NCI-H2029 (cell line): ENCODE results near the gene MSH5.
"Not testable (repeated sequence)": the region's sequence is repeated elsewhere in the genome, so short reads cannot be mapped to it uniquely, and the experiment has no call there.

Source experiments
- DNase-seq: peaks from one replicate; lab custom pipeline; 2025; lab: John Stamatoyannopoulos, UW

The MSH5 gene

GRCh38 chr6:31739639-31740396 is at the start of gene MSH5:
MSH5 (plus strand) TSS chr6:31740005; CDS start chr6:31740467, 462 bp downstream.
- DNase-seq, result peak; percentile 99

DNA sequence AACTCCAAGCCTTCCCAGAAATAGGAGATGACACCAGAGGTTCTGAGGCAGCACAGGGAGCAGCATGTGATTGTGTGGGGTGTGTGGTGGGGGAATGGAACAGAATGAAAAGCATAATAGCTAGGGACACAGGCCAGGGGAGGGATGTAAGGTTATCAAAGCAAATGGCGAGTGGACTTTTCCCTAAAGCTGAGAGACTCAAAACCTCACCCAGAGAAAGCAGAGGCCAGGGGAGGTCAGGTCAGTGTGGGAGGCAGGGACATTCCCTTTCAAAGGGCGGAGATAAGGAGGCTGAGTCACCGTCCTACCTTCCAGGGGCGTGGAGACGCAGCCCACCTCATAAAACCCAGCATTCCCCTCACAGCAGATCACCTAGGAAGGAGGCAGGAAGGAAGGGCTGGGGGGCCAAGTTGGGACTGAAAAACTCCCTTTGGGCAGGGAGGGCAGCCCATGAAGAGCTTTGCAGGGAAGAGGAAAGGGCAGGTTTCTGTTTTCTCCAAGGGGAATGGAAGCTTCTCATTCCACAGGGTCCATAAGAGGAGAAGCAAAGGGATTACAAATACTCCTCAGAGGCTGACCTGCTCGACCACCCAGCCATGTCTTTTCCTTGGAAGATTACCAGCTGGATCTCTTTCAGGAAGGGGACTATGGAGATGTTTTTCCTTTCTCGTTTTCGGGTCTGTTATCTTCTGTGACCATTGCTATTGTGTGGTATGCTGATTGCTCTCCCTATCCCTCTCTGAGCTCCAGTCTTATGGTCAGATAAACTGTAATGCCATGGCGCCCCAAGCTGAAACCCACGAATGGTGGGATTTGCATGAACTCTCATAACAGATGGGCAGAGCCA is 49.4 kb upstream of the MSH5 start:
- DNase-seq, result no peak

DNA sequence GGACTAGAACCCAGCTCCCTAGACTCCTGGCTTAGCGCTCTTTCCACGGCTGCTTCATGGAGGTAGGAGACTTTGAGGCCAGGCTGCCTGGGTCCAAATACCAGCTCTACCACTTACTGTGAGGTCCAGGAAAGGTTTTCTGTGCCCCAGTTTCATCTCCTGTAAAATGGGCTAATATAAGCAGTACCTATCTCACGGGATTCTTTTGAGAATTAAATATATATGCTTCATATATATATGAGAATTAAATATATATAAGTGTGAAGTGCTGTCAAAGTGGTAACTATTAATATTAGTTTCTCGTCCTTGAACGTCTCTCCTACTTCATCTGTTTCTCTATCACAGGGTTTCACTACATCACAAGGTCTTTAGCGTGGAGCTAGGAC is 48.7 kb upstream of the MSH5 start:
- no peak for DNase-seq

- no peak for DNase-seq
Measured at GRCh38 chr6:31691564-31692108, 48.2 kb upstream of the MSH5 start.

DNA sequence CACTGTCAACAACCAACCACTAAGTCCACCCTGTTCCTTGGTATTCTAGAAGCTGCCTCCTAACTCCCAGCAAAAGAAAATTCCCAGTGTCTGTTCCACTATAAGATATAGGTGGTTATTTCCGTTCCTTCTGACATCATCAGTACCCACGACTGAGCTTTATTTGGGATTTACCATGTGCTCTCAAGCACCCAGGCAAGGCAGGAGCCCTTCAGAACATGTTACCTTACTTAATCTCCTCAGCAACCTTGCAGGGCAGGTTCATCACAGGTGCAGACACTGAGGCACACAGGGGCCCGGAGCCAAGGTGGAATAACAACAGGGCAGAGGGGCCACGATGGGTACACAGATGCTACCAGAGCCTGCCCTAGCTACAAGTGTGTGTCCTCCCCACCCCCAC is 47.5 kb upstream of the MSH5 start:
- DNase-seq, result no peak

- no peak for DNase-seq
Measured at GRCh38 chr6:31692886-31693285, 46.9 kb upstream of the MSH5 start.

DNA sequence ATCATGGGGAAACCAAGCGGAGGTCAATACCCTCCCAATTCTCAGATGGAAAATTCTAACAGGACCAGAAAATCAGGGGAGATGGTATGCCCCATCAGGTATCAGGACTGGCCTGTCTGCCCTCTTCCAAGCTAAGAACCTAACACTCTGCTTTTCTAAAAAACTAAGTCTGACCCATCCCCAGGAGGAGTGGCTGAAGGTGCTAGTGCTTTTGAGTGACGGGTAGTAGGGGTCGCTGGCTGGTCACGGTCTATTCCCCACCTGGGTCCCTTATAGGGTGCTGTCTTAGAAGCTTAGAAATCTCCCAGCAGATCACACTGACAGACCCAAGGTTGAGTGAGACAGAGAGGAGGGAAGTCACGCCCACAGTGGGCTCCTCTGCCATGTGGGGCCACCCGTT is 46.3 kb upstream of the MSH5 start:
- no peak for DNase-seq

GRCh38 chr6:31697555-31697954 is 42.2 kb upstream of the MSH5 start:
- DNase-seq, result peak; percentile 55

GRCh38 chr6:31700740-31701401 is 38.9 kb upstream of the MSH5 start:
- DNase-seq, result no peak

- DNase-seq, result peak; percentile 27
Measured at GRCh38 chr6:31701666-31702404, 38.0 kb upstream of the MSH5 start.

- DNase-seq, result no peak
Measured at GRCh38 chr6:31702405-31702818, 37.4 kb upstream of the MSH5 start.

GRCh38 chr6:31702819-31703716 is 36.7 kb upstream of the MSH5 start, which contains the start of gene ABHD16A:
ABHD16A (minus strand) TSS chr6:31703324; CDS start chr6:31703281, 43 bp downstream.
- peak; percentile 95 for DNase-seq

DNA sequence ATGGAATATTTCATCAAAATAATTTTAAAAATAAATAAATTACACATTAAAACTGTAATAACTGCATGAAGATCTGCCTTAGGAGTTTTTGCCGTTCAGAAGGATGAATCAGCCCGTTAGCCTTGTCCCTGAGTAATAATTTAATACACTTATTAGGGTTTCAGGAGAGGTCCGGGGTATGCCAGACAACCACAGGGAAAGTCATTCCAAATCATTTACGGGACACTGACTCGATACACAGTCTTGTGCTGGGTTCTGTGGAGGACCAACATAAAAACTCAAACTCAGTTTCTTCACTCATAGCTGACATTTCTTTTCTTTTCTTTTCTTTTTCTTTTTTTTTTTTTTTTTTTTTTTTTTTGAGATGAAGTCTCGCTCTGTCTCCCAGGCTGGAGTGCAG is 33.9 kb upstream of the MSH5 start:
- no peak for DNase-seq

DNA sequence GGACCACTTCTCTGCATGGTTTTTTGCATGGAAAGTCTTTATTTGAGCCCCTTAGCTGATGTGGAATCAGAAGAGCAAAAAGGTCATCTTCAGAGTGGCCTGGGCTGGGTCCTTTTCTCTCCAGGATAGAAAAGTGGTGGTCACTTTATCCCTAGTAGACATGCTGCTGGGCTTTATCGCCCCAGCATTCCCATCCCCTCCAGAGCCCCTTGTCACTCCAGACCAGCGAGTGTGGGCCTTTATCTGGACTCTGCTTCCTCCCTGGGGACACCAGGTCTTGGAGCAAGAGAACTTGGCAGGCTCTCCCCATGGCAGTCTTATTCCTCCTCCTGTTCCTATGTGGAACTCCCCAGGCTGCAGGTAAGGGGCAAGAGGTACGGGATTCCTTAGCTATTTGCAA is 33.2 kb upstream of the MSH5 start, which contains the start of gene LY6G6F:
Gene LY6G6F (plus strand): TSS at position 268 of the 400 bp plus-strand sequence. CDS start 41 bp downstream, at position 309.
- no peak for DNase-seq

DNA sequence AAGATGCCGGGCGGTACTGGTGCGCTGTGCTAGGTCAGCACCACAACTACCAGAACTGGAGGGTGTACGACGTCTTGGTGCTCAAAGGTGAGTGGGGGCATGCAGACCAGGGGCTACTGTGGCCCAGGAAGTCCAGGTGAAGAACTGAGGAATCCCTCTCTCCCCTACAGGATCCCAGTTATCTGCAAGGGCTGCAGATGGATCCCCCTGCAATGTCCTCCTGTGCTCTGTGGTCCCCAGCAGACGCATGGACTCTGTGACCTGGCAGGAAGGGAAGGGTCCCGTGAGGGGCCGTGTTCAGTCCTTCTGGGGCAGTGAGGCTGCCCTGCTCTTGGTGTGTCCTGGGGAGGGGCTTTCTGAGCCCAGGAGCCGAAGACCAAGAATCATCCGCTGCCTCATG is 32.1 kb upstream of the MSH5 start:
- DNase-seq, result no peak

DNA sequence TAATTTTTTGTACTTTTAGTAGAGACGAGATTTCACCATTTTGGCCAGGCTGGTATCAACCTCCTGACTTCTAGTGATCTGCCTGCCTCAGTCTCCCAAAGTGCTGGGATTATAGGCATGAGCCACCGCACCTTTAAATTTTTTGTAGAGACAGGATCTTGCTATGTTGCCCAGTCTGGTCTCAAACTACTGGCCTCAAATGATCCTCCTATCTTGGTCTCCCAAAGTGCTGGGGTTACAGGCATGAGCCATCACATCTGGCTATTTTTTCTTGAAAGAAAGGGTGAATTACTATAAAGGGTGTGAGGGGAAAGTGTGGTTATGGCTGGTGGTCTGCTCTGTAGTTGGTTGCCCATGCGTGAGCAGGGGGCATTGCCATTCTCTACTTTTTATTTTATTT is 31.6 kb upstream of the MSH5 start:
- no peak for DNase-seq

GRCh38 chr6:31709157-31709556 is 30.6 kb upstream of the MSH5 start:
- not testable (repeated sequence) for DNase-seq

- DNase-seq, result no peak
Measured at GRCh38 chr6:31710523-31711219, 29.1 kb upstream of the MSH5 start.

- DNase-seq, result no peak
Measured at GRCh38 chr6:31711233-31711632, 28.6 kb upstream of the MSH5 start.

DNA sequence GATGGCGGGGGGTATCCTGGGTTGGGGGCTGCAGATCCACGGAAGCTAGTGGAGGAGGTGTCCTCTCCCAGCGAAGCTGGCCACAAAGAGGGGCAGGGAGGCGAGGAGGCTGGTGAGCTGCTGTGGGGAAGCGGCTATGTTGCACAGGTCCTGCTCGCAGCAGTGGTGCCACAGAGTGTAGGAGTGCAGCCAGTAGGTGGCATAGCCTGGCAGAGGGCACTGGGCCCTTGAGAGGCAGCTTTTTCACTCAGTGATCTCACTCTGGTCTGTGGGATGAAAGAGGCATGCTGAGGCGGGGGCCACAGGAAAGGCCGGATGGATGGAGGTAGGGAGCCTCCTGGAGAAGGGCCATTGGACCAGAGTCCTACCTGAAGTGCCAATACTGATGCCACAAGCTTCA is 27.5 kb upstream of the MSH5 start:
- no peak for DNase-seq
